Skin epidermis (tissue), 12 donors: ENCODE results near the gene ZNF428.
"Not testable (repeated sequence)": the region's sequence is repeated elsewhere in the genome, so short reads cannot be mapped to it uniquely, and the experiment has no call there.

Experiments used
- H3K27ac ChIP-seq, 21 experiments: fragments of 200-600 bp; sonication (generic) in 11 of 21; one replicate each; pipeline ENCODE4 v1.5.0; 2020; ENCODE audit warnings: mild to moderate bottlenecking in 3 of 21, inconsistent platforms in 2 of 21, moderate library complexity in 2 of 21
- H3K4me3 ChIP-seq, 7 experiments: fragments of 200-600 bp; sonication (generic) in 2 of 7; one replicate each; pipeline ENCODE4 v1.5.0; 2020; ENCODE audit warnings: inconsistent platforms in 2 of 7, mild to moderate bottlenecking in 2 of 7, moderate library complexity in 1 of 7

The ZNF428 gene

DNA sequence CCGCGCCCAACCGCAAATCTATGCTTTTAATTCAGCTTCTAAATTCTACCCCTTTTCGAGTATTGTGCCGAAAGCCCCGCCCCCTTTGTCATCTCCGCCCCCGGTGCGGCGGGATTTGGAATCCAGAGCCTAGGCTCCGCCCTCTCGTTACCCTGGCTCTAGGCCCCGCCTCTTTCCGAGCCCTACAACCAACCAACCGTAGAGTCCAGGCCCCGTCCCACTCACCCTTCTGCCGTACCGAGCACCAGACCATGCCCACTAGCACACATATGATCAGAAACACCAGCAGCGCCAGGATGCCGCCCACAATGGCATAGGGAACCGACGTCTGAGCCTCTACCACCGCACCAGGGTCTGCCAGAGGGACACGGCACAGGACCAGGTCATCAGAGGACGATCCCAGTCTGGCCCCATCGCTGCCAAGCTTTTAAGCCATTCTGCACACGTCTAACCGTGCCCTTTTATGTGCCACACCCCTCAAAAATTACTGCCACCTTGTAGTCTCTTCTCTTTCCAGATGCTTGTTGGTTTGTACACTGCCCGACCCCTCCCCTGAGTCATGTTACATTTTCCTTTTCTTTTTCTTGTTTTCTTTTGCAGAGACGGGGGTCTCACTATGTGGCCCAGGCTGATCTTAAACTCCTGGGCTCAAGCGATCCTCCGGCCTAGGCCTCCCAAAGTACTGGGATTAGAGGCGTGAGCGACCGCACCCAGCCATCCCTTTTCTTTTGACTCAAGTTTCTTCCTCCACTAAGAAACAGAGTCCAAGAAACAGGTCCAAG, 4.7 kb upstream of the ZNF428 start:
- H3K4me3 ChIP-seq, result no peak overlapping the region
- H3K27ac ChIP-seq, result no peak overlapping the region

DNA sequence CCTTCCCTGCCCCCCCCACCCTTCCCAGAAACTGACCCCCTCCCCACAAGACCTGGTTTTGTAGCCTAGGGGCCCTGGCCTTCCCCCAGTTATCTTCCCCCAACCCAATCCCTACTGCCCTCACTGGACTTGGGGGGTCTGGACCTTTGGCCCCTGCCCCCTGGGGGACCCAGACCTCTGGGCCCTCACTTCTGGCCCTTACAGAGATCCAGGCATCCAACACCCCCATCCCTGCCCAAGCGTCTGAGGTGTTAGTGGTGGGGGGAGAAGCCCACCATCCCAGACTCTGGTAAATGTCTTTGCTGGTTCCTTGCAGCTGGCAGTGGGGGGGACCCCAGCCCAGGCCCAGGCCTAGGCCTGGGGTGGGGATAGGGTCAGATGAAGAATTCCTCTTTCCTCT, 3.5 kb upstream of the ZNF428 start:
- no peak overlapping the region for H3K4me3 ChIP-seq
- H3K27ac ChIP-seq, result no peak overlapping the region

DNA sequence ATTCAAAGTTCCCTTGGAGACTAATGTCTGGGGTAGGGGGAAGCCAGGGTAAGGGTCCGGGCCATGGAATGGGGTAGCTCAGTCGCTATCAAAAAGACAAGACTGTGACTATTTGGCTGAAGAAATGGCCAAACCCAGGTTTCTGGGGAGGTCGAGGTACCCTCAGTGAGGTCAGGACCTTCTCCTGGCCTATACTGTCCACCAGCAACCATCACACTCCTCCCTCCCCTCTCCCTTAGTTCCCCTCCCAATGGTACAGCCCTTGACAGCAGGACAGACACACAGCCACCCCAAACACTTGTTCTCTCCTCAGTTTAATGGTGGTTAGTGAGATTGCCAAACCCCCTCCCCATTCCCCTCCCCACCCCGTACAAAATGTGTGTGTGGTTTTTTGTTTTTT, 2.6 kb upstream of the ZNF428 start:
- H3K4me3 ChIP-seq, result no peak overlapping the region
- H3K27ac ChIP-seq, result no peak overlapping the region

DNA sequence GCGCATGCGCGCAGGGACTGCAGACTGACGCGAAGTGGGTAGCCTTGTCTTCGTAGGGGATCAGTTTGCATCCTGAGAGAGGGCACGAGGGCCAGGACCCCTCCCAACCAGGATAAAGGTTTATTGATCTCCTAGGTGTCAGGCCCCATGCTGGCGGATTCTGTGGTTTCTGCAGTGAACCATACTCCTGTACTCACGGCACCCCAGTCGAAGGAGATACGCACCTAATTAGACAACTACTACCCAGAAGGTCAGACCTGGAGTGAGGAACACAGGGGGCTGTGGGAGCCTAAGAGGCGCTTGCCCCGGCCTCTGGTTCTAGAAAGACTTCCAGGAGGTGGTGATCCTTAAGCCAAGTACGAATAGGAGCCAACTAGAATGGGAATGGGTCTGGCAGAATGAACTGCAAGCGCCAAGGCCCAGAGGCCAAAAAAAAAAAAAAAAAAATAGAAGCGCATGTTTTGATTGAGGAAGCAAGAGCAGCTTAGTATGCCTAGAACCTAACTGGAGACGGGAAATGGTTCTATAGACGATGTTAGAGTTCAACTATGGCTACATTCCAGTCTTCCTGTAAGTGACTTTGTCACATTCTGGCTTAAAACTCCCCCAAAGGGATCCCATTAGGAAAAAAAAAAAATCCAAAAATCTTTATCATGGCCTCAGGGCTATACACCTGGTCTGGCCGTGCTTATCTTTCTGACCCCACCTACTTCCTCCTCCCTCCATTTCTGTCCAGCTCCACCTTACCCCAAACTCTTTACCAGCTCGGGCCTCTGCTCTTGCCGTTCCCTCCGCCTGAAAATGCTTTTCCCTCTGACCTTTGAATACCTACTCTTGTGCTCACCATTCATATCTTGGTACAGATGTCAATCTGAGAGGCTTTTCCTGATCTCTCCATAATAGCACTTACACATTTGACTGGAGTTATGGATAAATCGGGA, 902 bp upstream of the ZNF428 start:
- Histone ChIP-seq H3K27ac (peak overlapping the region in 20 of 21 experiments; percentile 69 to 97 (median 92)), H3K4me3 (peak overlapping the region; percentile 52 to 86 (median 63))

DNA sequence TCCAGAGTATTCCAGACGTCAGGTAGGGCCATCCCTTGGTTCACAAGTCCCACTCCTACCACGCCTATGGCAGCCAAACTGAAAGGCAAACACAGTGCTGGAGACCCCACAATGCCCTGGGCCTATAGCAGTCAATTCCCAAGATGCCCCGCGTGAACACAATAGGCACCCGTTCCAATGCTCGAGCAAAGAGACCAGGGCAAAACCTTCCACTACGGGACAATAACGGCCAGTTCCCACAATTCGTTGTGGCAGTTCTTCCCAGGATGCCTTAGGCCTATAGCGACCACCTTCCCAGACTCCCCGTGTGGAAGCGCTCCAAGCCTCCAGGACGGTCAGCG, 538 bp downstream of the ZNF428 start:
- peak overlapping the region; percentile 59 to 97 (median 92) for H3K27ac ChIP-seq
- peak overlapping the region; percentile 52 to 86 (median 63) for H3K4me3 ChIP-seq

DNA sequence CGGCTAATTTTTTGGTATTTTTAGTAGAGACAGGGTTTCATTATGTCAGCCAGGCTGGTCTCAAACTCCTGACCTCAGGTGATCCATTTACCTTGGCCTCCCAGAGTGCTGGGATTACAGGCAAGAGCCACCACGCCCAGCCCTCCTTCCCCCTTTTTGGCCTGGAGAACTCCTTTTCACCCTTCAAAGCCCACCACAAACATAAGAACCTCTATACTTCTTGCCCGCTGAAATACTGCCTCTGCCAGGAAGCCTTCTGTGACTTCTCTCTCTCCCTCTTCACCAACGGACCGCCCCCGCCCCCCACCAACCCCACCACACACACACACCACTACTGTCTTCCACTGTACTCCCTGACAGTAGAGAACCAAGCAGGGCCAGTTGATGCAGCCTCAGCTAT, 2.5 kb downstream of the ZNF428 start:
- H3K27ac ChIP-seq, result no peak overlapping the region
- H3K4me3 ChIP-seq, result no peak overlapping the region

DNA sequence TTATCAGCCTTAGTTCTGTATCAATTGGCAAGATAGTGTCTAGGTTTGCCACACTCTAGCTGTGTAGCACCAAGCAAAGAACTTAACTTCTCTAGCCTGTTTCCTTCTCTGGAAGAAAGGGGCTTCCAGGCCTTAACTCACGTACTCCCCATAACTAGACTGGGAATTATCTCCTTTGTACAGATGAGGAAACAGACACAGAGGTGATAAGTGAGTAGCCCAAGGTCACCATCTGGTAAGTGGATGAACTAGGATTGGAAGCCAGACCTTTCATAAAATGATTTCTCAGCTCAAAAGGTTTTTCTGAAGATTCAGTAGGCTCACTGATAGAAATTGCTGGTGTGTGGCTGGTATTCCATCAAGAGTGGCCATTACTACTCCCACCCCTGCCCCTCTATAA, 3.1 kb downstream of the ZNF428 start:
- no peak overlapping the region for H3K4me3 ChIP-seq
- H3K27ac ChIP-seq, result no peak overlapping the region

DNA sequence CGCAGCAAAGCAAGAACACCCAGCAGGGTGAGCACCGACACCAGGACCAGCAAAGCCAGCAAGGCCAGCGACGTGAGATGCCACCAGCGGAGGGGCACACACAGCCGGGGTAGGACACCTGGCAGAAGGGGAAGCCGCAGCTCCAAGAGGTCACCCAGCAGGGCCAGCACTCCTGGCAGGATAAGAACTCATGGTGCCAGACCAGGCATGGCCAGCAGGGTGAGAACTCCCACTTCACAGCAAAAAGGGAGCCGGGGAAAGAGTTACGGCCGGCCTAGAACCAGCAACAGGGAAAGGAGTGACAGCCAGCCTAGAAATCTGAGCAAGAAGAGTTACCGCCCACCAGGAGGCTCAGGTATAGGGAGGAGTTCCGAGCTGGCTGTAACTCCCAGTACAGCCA, 7.1 kb downstream of the ZNF428 start:
- Histone ChIP-seq H3K4me3 (no peak overlapping the region), H3K27ac (no peak overlapping the region)

DNA sequence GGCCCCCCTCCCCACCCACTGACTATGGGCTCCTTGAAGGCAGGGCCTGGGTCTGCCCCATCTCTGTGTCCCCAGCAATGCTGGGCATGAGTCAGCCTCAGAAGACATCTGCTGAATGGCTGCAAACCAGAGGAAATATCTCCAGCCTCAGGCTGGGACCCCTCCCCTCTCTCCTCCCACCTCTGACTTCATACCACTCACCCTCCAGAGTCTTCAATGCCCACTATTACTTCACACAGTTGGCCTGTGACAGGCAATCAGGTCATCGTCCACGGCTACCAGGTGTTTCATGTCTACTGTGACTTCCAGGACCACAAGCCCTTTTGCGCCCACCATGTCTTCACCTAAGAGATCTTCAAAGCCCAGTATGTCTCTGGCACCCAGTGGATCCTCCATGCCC, 7.6 kb downstream of the ZNF428 start, which contains the start of gene SRRM5:
SRRM5 (plus strand) TSS at position 301 of the 400 bp plus-strand sequence; CDS start at position 335, 34 bp downstream.
- H3K27ac ChIP-seq, result peak within 1 kb of the TSS in 1 of 21 experiments; percentile 17
- no peak within 1 kb of the TSS for H3K4me3 ChIP-seq

DNA sequence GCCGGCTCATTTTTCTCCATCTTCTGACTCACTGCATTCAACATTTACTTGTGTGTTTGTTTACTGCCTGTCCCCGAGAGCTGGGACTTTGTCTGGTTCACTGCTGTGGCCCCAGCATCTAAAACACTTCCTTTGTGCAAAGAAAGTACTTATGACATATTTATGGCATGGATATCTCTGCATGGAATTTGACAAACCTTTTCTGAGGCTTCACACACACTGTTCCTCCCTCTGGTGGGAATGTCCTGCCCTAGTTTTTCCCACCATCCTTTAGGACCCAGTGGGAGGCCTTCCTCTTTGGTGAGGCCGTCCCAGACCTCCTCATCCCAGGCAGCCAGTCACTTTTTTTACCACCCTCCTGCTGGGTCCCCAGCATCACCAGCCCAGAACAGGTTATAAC, 8.9 kb downstream of the ZNF428 start:
- Histone ChIP-seq H3K27ac (peak overlapping the region in 1 of 21 experiments; percentile 17), H3K4me3 (no peak overlapping the region)

DNA sequence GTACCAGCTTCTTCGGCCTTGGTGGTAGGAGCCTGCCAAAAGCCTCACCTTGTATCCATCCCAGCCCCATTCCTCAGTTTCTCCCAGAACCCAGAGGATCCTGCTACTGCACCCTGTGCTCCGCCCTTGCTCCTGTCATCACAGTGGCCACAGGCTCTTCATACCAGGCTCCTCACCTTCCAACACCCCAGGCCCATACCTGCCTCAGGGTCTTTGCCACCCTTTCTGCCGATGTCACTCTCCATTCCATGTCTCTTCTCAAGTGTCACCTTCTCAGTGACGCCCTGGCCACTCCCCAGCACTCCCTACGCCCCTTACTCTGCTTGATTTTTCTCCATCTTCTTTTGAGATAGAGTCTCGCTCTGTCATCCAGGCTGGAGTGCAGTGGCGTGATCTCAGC, 9.6 kb downstream of the ZNF428 start:
- Histone ChIP-seq H3K4me3 (no peak overlapping the region), H3K27ac (no peak overlapping the region)

DNA sequence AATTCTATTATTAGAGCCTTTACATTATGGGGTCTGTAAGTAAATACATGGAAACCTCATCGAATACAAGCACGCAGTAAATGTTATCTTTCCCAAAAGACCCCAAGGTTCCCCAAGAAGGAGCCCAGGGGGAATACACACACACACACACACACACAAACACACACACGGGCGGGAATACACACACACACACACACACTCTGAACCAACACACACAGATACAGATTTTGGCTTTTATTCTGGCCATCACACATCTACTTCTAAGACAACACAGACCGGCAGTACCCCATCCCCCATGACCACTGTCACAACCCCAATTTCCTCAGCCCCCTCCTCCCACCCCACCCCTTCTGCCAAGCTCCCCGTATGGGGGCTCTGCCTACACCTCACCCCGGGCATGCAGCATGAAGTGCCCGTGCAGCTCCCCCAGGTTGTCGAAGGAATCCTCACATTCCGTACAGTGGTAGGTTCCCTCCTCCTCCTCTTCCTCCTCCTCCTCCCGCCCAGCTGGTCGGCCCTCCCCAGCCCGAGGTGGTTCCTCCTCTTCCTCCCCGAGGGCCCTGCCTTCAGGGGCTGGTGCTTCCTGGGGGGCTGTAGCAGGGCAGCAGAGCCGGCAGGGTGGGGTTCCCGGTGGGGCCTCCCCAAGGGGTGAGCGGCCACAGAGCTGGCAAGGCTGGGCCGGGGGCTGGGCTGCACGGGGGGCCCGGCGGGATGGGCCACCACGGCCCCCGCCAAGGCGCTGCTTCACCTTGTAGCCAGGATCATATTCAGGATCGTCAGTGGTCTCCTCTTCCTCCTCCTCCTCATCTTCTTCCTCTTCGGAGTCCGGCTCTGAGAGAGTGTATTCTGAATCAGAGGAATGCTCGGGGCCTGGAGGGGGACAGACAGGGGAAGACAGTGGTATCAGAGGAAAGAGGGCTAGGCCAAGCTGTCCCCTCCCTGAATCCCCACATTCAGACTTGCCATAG, 11.9 kb downstream of the ZNF428 start:
- Histone ChIP-seq H3K4me3 (no peak overlapping the region), H3K27ac (peak overlapping the region in 11 of 21 experiments; percentile 12 to 67 (median 42))

DNA sequence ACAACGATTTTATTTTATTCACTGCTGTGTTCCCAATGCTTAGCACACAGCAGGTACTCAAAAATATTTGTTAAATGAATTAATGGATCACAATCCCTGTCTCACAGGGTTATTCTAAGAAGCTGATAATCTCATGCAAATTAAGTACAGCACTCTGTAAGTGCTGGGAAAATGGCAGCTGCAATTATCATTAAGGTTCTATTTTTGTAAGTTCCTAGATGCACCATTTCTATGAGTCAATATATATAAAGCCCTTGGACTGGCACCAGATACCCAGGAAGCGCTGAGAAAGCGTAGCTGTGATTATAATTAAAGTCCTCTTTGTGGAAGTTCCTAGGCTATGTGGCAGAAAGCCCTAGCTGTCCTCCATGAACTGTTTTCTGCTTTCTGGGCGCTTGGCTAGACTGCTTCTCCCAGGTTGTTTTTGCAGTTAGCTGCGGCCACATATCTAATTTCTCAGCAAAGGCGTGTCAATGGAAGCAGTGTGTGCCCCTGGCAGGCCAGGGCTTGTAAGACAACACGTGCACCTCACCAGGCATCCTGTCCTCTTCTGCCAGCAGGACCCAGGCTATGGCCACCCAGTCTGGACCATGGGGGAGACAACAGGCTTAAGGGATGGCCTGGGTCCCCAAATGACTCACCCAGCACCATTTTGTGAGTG, 12.7 kb downstream of the ZNF428 start:
- no peak overlapping the region for H3K4me3 ChIP-seq
- peak overlapping the region in 13 of 21 experiments; percentile 12 to 67 (median 46) for H3K27ac ChIP-seq

DNA sequence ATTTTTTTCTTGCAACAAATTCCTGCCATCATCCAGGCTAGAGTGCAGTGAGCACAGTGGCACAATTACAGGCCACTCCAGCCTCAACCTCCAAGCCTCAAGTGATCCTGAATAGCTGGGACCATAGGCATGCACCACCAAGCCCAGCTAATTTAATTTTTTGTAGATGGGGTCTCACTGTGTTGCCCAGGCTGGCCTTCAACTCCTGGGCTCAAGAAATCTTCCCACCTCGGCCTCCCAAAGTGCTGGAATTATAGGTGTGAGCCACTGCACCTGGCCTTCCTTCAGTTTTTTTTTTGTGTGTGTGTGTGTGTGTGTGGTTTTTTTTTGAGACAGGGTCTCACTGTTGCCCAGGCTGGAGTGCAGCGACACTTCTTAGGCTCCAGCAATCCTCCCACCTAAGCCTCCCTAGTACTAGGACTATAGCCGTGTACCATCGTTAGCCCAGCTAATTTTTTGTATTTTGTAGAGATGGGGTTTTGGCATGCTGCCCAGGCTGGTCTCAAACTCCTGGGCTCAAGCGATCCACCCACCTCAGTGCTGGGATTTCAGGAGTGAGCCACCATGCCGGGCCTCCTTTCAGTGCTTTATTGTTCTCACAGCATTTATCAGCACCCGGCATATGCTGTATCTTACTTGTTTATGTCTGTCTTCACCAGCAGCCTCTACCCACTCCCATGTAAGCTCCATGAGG, 13.4 kb downstream of the ZNF428 start:
- peak overlapping the region in 11 of 21 experiments; percentile 12 to 67 (median 46) for H3K27ac ChIP-seq
- no peak overlapping the region for H3K4me3 ChIP-seq

DNA sequence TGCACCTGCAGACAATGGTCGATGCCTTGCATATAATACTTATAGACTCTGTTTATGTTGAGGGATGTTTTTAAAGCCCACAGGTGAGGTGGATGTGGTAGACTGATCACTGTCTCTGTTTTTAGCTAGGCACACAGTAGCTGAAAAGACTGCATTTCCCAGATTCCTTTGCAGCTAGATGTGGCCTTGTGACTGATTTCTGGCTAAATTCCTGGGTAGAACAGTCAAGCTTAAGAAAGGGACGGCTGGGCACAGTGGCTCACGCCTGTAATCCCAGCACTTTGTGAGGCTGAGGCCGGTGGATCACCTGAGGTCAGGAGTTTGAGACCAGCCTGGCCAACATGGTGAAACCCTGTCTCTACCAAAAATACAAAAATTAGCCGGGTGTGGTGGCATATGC, 19.1 kb downstream of the ZNF428 start:
- H3K27ac ChIP-seq, result peak overlapping the region in 2 of 21 experiments; percentile 8 to 21
- not testable (repeated sequence) for H3K4me3 ChIP-seq

DNA sequence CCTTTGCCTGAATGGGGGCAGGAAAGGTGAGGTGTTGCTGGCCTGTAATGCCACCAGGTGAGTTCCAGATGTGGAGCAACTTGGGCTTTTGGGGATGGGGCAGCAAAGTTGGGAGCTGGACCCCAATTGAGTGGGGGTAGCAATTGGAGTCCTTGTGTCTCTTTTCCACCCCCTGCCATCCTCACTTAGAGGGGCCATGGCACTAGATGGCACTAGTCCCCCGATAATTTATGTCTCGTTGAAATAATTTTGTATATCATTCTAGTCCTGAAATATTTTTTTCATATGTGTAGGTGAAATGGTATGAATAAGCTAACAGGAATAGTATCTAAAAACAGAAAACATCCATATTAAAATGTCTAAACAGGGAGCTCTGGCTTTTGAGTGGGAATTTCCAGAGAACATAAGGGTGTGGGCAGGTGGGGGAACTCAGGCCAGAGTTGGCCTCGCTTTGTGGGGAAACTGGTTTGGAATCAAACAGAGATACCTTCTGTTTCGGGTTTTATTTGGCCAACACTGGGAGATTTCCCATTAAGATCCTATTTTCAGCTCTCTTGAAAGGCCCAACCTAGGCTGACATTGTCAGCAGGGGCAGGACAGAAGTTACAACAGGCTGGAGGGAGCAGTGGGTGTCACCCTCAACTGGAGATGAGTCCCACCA, 19.7 kb downstream of the ZNF428 start:
- H3K4me3 ChIP-seq, result no peak overlapping the region
- peak overlapping the region in 2 of 21 experiments; percentile 8 to 21 for H3K27ac ChIP-seq

DNA sequence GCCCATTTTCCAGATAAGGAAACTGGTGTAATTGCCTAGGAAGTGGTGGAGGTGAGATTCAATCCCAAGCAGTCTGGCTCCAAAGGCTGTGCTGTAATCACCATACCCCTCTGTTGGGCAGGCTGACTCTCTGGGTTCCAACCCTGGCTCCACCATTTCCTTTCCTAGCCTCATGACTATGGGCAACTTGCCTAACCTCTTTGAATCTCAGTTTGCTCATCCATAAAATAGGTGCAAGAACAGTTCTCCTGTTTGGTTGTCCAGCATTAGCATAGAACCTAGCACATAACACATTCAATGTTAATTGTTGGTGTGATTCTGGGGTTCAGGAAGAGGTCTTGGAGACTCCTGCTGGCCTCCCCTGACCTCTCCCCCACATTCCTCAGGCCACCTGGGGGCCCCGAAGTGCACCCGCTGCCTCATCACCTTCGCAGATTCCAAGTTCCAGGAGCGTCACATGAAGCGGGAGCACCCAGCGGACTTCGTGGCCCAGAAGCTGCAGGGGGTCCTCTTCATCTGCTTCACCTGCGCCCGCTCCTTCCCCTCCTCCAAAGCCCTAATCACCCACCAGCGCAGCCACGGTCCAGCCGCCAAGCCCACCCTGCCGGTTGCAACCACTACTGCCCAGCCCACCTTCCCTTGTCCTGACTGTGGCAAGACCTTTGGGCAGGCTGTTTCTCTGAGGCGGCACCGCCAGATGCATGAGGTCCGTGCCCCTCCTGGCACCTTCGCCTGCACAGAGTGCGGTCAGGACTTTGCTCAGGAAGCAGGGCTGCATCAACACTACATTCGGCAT, 20.8 kb downstream of the ZNF428 start:
- H3K4me3 ChIP-seq, result no peak overlapping the region
- H3K27ac ChIP-seq, result no peak overlapping the region
